OCI-LY3 (cell line): ENCODE data around the gene FBXW8.

Experiments used
- H2AFZ ChIP-seq: fragments of 200-600, 300-600 bp; shearing (Covaris generic); 2 replicates; pipeline ENCODE4 v1.6.0; 2014; ENCODE audit warnings: antibody characterized with exemption, low read depth, low read length
- H3K27ac ChIP-seq: fragments of 200-600, 300-600 bp; sonication (generic); 2 replicates; pipeline ENCODE4 v1.5.1; 2014; ENCODE audit warnings: mild to moderate bottlenecking, low read length, moderate library complexity, mixed read lengths
- H3K27me3 ChIP-seq: fragments of 200-600, 300-600 bp; sonication (generic); 2 replicates; pipeline ENCODE4 v1.6.1; 2014; ENCODE audit warnings: low read depth, low read length, mixed read lengths
- H3K36me3 ChIP-seq: fragments of 200-600, 300-600 bp; sonication (generic); replicated peaks from 2 replicates; pipeline ENCODE3; 2014; ENCODE audit warnings: low read depth, low read length, mixed read lengths
- H3K4me1 ChIP-seq: fragments of 300-600, 200-600 bp; sonication (generic); 2 replicates; pipeline ENCODE4 v1.6.1; 2014; ENCODE audit warnings: low read length, mixed read lengths
- H3K4me2 ChIP-seq: fragments of 200-600, 300-600 bp; sonication (generic); 2 replicates; pipeline ENCODE4 v1.6.1; 2014; ENCODE audit warnings: low read length, mixed read lengths
- H3K4me3 ChIP-seq: fragments of 300-600, 200-600 bp; sonication (generic); 2 replicates; pipeline ENCODE4 v1.5.1; 2014; ENCODE audit warnings: antibody characterized with exemption, mild to moderate bottlenecking, low read length, moderate library complexity
- H3K79me2 ChIP-seq: fragments of 300-600, 200-600 bp; shearing (Covaris generic); 2 replicates; pipeline ENCODE4 v1.6.1; 2014; ENCODE audit warnings: mild to moderate bottlenecking, low read length, mixed read lengths
- H3K9ac ChIP-seq: fragments of 300-600, 200-600 bp; shearing (Covaris generic); 2 replicates; pipeline ENCODE4 v1.6.0; 2014; ENCODE audit warnings: mild to moderate bottlenecking, low read length, moderate library complexity
- H3K9me3 ChIP-seq: fragments of 200-600, 300-600 bp; shearing (Covaris generic); 2 replicates; pipeline ENCODE4 v1.6.1; 2014; ENCODE audit warnings: low read length, mixed read lengths; ENCODE audit not compliant: insufficient read depth
- H4K20me1 ChIP-seq: fragments of 200-600, 300-600 bp; sonication (generic); 2 replicates; pipeline ENCODE4 v1.6.1; 2016; ENCODE audit warnings: low read length, mixed read lengths; ENCODE audit not compliant: insufficient read depth
- EZH2phosphoT487 ChIP-seq: fragments of 200-600 bp; shearing (Covaris generic); IDR thresholded peaks from 2 replicates; pipeline ENCODE4 v1.6.1; 2018; ENCODE audit warnings: antibody characterized with exemption, mixed run types, low read depth
- TF ChIP-seq, protein P1 (sequence below): fragments of 200-600, 300-600 bp; sonication (generic); IDR thresholded peaks from 2 replicates; pipeline ENCODE4 v1.5.1; 2014; ENCODE audit warnings: antibody characterized with exemption, low read length, low read depth

Gene FBXW8

DNA sequence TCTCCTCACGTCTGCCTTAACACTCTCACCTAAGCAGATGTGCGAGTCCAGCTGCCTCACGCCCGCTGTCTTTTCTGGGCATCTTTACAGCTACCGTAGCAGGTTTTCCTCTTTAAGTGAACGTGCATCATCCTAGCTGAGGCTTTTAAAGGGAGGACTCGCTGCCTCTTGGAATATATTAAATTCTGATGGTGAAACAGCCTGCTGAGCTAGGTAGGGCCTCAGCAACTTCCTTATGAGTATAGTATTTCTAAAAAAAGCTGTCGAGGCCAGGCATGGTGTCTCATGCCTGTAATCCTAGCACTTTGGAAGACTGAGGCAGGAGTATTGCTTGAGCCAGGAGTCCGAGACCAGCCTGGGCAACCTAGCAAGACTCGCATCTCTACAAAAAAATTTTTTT is 156.3 kb downstream of the FBXW8 start:
- Histone ChIP-seq H3K9ac (no peak overlapping the region), H3K4me1 (no peaks in the 10 kb centered on the region), H4K20me1 (peaks cover 34% of the 10 kb centered on the region), H2AFZ (no peak overlapping the region), H3K79me2 (peaks cover 34% of the 10 kb centered on the region), H3K27ac (no peak overlapping the region), H3K27me3 (no peaks in the 10 kb centered on the region), H3K4me2 (no peak overlapping the region), H3K4me3 (no peak overlapping the region), H3K36me3 (peaks cover 46% of the 10 kb centered on the region), H3K9me3 (no peaks in the 10 kb centered on the region)
- no peak for TF ChIP-seq EZH2phosphoT487
- TF ChIP-seq, protein P1, sequence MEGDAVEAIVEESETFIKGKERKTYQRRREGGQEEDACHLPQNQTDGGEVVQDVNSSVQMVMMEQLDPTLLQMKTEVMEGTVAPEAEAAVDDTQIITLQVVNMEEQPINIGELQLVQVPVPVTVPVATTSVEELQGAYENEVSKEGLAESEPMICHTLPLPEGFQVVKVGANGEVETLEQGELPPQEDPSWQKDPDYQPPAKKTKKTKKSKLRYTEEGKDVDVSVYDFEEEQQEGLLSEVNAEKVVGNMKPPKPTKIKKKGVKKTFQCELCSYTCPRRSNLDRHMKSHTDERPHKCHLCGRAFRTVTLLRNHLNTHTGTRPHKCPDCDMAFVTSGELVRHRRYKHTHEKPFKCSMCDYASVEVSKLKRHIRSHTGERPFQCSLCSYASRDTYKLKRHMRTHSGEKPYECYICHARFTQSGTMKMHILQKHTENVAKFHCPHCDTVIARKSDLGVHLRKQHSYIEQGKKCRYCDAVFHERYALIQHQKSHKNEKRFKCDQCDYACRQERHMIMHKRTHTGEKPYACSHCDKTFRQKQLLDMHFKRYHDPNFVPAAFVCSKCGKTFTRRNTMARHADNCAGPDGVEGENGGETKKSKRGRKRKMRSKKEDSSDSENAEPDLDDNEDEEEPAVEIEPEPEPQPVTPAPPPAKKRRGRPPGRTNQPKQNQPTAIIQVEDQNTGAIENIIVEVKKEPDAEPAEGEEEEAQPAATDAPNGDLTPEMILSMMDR = no peak

DNA sequence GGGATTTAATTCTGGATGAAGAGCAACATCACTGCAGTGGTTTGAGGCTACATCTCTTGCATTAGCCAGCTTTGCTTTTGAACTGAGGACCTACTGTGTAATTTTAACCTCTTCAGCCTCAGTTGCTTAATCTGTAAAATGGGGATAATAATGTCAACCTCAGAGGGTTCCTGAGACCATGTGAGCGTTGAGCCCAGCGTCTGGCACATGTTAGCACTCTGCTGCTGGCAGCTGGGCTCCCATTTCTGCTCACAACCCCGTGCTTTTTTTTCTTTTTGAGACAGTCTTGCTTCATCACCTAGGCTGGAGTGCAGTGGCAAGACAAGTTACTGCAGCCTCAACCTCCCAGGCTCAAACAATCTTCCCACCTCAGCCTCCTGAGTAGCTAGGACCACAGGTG is 156.9 kb downstream of the FBXW8 start:
- Histone ChIP-seq H3K9ac (no peak overlapping the region), H3K79me2 (peaks cover 31% of the 10 kb centered on the region), H2AFZ (no peak overlapping the region)

DNA sequence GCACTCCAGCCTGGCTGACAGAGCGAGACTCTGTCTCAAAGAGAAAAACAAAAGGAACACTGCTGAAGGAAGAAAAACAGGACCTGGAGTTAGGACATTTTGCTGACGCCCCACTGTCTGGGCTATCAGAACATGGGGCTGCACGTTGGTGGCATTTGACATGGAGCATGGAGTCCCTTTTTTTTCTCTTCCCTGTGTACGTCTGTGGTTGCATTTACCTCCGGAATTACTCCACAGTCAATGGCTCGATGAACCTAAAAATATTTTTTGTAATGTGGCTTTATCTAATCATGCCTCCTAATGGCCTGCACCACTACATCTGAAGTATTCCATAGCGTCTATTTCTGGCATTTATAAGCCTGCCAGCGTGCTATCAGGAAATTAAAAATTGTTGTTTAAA is 157.7 kb downstream of the FBXW8 start:
- Histone ChIP-seq H3K27ac (no peak overlapping the region), H3K36me3 (peaks cover 51% of the 10 kb centered on the region), H2AFZ (no peak overlapping the region), H3K4me2 (no peak overlapping the region), H3K79me2 (peaks cover 27% of the 10 kb centered on the region), H3K27me3 (no peaks in the 10 kb centered on the region), H3K9ac (no peak overlapping the region), H4K20me1 (peaks cover 30% of the 10 kb centered on the region), H3K4me3 (no peak overlapping the region), H3K4me1 (no peaks in the 10 kb centered on the region), H3K9me3 (no peaks in the 10 kb centered on the region)
- TF ChIP-seq EZH2phosphoT487 = no peak
- TF ChIP-seq, protein P1 = no peak

More for the DNA sequence above, 156.9 kb downstream of the FBXW8 start:
- Histone ChIP-seq H3K4me3 (no peak overlapping the region), H3K4me2 (no peak overlapping the region), H3K36me3 (peaks cover 50% of the 10 kb centered on the region), H4K20me1 (peaks cover 35% of the 10 kb centered on the region), H3K9me3 (no peaks in the 10 kb centered on the region), H3K4me1 (no peaks in the 10 kb centered on the region), H3K27me3 (no peaks in the 10 kb centered on the region), H3K27ac (no peak overlapping the region)
- TF ChIP-seq, protein P1 = no peak
- TF ChIP-seq EZH2phosphoT487 = no peak

DNA sequence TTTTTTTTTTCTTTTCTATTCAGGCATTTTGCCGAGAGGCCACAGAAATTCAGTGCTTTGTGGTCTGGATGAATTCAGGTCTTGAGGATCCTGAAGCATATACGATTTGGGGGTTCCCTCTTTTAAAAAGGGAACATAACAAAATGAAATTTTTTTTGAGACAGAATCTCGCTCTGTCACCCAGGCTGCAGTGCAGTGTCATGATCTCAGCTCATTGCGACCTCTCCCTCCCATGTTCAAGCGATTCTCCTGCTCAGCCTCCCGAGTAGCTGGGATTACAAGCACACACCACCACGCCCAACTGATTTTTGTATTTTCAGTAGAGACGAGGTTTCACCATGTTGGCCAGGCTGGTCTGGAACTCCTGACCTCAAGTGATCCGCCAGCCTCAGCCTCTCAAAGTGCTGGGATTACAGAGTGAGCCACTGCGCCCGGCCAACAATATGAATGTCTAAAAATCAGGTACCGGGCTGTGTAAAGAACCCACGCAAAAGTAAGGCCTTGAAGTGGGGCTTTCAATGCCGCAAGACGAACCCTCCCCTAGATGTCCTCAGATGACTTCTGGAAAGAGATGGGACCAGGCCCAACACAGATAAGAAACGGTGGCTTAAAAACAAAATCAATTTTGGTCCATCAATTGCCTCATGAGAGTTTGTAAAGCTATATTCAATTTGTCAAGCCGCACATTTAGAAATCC is 158.5 kb downstream of the FBXW8 start:
- Histone ChIP-seq H4K20me1 (peaks cover 26% of the 10 kb centered on the region), H3K27ac (no peak overlapping the region), H3K9ac (no peak overlapping the region), H3K27me3 (no peaks in the 10 kb centered on the region), H2AFZ (no peak overlapping the region), H3K79me2 (peaks cover 20% of the 10 kb centered on the region), H3K9me3 (no peaks in the 10 kb centered on the region), H3K36me3 (peaks cover 56% of the 10 kb centered on the region), H3K4me1 (no peaks in the 10 kb centered on the region), H3K4me2 (no peak overlapping the region), H3K4me3 (no peak overlapping the region)
- TF ChIP-seq, protein P1 = no peak
- TF ChIP-seq EZH2phosphoT487 = no peak
